Fibroblast of villous mesenchyme (primary cell): Measurements from ENCODE around the gene CIAPIN1. TPM values are rescaled to one million over a fixed set of nuclear protein-coding genes. Genes with fewer than 3 reads are reported as not detected.

ENCODE experiments used
- DNase-seq: peaks from one replicate; pipeline ENCODE4 v3.0.0-alpha.2; 2010; ENCODE audit warnings: low read depth
- H3K4me3 ChIP-seq: 2 replicates; pipeline ENCODE4 v1.5.1; 2011; ENCODE audit warnings: low read depth, mild to moderate bottlenecking, low read length
- CTCF ChIP-seq: IDR thresholded peaks from 2 replicates; pipeline ENCODE4 v1.5.1; 2012; ENCODE audit warnings: low read depth, mild to moderate bottlenecking, low read length; ENCODE audit not compliant: insufficient read depth
- total RNA-seq: library from RNA; depleted of rRNA; stranded (reverse); fragments of >200 nt; gene quantifications from 2 replicates; pipeline ENCODE4 v1.2.3, GENCODE V29; 2012

Gene CIAPIN1
- total RNA-seq, 1 donor: 62.6 TPM

- no peak for TF ChIP-seq CTCF
- peak; percentile 85 for DNase-seq
- H3K4me3 ChIP-seq: peak overlapping the region; percentile 64
These were observed 33.0 kb upstream of the CIAPIN1 start for GRCh38 chr16:57479976-57480753.

- DNase-seq: peak; percentile 73
- TF ChIP-seq CTCF: no peak
- peak overlapping the region; percentile 64 for H3K4me3 ChIP-seq
These were observed 32.2 kb upstream of the CIAPIN1 start for GRCh38 chr16:57479205-57479975.

- no peak for DNase-seq
- H3K4me3 ChIP-seq: peak overlapping the region; percentile 64
- TF ChIP-seq CTCF: no peak
These were observed 31.4 kb upstream of the CIAPIN1 start for GRCh38 chr16:57478396-57479204.

GRCh38 chr16:57477531-57478202 is 30.5 kb upstream of the CIAPIN1 start:
- no peak overlapping the region for H3K4me3 ChIP-seq
- no peak for TF ChIP-seq CTCF
- no peak for DNase-seq

GRCh38 chr16:57476546-57477410 is 29.6 kb upstream of the CIAPIN1 start:
- DNase-seq: no peak
- TF ChIP-seq CTCF: no peak
- no peak overlapping the region for H3K4me3 ChIP-seq
